CD4-positive, alpha-beta T cell treated with Interferon alpha-2 for 1 hour (primary cell): ENCODE measurements around the gene CALHM1.

Experiments used
- DNase-seq, 2 donors: peaks; one replicate each; pipeline ENCODE4 v3.0.0-alpha.2; 2020 to 2022

The CALHM1 gene

DNA sequence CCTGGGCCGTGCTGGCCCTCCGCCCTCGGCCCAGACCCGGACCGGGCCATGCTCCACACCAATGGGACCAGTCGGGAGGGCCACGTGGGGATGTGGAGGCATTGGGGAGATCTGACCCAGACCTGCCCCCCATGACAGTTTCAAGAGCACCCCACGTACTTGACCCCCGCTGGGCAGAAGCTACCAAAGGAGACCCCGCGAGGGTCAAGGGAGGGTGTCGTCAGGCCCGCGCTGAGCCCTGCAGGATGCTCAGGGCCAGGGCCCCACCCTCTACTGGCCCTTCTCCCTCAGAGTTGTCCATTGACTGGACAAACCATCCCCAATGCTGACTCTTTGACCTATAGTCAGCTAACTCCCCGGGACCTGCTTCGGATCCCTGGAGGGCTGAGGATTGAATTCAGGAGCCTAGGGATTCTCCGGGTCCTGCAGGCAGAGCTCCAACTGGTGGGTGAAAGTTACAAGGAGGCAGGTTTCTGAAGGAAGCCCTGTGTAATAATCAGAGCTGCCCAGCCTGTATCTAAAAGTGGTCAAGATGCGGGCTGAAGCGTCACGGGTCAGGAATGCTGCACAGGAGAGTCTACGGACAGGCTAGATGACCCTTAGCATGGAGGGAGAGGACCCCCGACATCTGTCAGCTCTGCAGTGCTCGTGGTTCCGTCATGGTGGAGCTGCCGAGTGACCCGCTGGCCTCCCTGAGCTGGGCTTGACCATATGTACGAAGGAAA is 6.0 kb downstream of the CALHM1 start:
- no peak for DNase-seq

DNA sequence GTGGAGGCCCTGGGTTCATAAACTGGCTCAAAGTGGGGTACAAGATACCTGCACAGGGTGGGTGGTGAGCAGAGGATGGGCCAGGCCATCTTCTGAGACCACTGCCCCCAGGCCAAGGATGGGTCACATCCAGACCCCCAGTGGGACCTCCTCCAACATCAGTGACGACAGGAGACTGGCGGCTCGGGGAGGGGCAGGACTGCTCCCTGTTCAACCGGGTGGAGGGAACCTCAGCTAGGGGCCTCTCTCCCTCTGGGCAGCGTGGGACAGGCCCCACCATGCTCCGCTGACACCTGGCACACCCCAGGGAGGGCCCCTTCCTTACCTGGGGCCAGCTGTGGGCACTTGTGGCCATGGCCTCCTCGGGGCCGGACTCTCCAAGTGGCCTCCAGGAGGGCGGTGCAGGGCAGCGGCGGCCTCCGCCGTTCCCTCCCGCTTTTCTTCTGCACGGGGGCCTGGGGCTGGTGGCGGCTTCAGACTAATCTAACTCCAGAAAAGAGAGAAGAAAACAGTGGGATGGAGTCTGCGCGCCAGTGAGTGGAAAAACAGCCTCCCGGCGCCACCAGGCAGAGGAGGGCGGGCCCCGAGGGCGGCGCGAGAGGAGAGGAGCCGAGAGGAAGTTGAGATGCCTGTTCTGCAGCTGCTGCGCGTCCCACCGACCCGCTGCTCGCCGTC is 6.7 kb downstream of the CALHM1 start, which contains the start of gene CALHM2:
CALHM2 (minus strand) TSS at position 540 of the 675 bp plus-strand sequence. CDS start 2,429 bp downstream, outside the sequence.
- peak; percentile 36 to 46 for DNase-seq

DNA sequence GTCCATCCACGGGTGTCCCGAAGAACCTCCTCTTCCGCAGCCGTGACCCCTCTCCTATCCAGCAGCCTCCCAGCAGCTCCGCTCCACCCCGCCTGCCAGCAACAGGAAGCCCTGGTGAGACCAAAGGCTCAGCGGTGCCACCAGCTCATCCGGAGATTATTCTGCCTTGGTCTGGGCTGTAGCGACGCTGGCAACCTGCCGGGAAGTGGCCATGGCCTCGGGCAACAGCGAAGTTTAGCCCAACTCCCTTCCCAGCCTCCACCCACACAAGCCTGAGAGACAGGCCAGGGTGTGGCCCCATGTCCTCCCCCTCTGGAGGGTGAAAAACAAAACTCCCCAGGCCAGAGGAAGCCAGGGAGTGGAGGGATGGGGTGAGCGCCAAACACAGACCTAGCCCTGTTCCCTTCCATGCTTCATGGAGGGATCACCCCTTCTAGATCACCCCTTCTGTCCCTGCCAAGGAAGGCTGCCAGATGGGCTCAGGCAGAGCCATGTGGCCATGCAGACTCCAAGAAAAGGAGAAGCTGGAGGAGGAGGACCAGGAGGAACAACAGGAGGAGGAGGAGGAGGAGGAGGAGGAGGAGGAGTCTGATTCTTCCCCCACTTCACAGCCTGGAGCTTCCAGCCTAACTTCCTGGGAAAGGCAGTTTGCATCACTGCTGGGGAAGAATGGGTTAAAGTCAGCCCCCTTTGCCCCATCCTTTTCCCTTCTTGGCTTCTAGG is 7.4 kb downstream of the CALHM1 start:
- peak; percentile 25 to 56 for DNase-seq

DNA sequence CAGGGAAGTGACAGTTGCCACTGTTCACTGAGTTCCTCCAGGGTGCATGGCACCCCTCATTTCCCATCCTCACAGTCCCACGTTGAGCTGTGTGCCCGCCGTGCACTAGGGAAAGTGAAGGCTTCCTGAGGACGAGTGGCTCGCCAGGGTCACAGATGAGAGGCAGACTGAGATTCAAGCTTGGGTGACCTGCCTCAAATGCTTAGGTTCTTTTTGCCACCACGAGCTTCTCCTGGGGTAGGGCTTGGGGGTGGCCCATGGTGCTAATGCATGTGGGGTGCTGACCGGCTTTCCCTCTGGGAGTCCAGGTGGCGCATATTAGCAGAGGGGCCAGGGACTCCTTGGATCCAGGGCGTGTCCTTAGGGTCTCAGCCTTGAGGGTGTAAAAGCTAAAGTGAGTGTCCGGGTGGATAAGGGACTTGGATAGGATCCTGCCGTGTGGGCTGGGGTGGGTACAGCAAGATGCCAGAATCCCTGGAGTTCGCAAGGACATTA is 8.5 kb downstream of the CALHM1 start:
- no peak for DNase-seq

DNA sequence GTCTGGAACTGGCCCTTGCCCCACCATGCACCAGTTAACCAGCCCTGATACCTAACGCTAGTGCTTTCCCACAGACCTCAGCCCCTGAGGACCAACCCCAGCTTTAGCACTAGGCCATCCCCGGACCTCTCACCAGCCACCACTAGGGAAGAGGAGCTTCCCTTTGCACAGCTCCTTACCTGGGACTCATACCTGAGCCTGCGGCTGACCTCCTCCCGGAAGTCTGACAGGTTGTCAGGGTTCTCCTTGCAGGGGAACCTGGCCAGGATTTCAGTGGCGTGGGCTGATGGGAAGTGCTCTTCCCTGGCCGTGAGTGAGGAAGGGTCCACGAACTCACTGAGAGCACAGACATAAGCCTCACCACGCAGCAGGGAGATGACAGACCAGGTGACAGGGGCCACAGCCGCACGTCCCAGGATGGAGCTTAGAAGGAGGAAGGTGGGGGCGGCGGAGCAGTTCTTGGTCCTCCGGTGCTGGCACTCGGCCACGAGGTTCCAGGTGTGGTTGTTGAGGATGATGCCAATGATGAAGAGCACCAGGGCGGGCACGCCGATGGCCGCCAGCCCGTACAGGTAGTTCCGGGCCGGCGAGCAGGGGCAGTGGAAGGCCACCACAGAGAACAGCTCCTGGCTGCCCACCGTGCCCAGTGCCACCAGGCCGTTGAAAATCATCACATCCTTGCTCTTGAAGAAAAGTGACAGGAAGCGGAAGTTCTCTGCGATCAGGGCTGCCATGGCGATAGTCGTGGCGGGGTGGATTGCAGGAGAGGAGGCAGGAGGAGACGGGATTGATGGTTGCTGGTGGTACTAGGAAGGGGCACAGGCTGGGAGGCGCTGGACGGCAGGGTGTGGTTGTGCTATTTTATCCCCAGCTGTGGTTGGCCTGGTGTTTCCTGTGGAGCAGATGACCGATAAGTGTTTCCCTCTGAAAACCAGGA is 9.2 kb downstream of the CALHM1 start:
- DNase-seq, result no peak

GRCh38 chr10:103448746-103449145 is 10.0 kb downstream of the CALHM1 start:
- DNase-seq, result no peak

DNA sequence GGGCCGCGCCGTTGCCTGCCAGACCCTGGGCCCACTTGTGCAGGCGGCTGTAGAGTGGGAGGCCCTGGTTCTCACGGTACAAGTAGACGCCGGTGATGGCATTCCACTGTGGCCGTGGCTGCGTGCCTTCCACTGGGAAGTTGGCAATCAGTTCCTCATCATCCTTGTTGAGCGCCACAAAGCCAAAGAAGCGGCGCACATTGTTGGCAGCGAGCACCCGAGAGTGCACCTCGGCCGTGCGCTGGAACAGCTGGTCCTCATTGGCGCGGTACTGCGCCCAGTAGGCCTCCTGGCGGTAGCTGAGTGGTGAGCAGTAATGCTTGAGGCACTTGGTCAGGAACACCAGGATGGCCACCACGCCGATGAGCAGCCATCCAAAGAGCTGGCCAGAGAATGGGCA is 11.5 kb downstream of the CALHM1 start:
- no peak for DNase-seq

DNA sequence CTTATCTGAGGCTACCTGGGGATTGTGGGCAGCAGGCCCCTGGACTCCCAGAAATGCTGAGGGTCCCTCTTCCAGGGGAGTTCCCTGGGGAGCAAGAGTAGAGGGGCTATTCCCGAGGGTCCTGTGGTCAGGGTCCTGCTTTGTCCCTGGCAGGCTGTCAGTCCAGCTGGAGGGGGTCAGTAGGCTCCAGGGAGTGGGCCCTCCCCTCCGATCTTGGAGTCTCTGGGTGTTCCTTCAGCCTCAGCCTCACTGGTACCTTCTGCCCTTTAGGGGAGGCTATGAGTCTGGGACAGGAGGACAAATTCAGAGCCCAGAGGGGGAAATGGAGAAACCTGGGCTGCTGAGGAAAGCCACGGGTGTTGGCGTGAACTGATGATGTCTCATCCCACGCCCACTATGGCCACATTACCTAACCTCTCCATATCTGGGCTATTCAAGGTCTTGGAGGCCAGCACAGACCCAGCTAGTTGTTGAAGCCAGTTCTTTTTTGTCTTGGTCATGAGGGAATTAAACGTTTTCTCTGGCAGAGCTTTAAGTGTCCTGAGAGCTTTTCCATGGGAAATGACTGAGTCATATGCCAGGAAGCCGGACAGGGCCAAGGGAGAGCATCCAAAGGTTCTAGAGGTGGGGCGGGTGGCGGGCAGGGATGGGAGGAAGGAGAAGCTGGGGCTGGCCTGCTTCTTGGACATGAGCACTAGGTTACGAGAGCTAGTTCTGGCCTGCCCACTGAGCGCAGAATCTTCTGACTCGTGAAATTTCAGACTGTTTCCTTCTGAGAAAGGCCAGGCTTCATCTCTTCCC is 12.7 kb downstream of the CALHM1 start:
- no peak for DNase-seq

DNA sequence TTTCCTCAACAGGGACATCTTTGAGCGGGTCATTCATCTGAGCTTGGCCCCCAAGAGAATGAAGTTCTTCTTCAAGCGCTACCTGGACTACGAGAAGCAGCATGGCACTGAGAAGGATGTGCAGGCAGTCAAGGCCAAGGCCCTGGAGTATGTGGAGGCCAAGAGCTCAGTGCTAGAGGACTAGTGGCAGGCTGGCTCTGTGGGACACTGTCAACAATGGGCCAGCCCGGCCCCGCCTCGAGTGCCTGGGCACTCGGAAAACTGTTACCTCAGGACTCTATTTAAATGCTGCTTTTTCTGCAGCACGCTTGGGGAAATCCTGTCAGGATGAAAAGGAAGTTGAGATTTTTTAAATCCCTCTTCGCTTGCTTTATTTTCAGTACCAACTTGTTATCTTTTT is 13.3 kb downstream of the CALHM1 start:
- no peak for DNase-seq

DNA sequence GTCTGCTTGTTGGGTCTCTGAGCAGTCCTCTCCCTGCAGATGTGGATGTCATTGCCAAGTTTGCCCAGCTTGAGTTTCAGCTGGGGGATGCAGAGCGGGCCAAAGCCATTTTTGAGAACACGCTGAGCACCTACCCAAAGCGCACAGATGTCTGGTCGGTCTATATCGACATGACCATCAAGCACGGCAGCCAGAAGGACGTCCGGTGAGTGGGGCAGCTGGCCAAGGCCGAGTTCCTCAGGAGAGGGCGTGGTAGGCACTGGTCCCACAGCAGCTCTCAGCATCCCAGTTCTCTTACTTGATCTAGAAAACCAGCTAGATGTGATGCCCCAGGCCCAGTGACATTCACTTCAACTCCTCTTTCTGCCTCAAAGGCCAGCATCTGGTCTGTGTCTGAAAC is 14.2 kb downstream of the CALHM1 start:
- DNase-seq, result no peak

DNA sequence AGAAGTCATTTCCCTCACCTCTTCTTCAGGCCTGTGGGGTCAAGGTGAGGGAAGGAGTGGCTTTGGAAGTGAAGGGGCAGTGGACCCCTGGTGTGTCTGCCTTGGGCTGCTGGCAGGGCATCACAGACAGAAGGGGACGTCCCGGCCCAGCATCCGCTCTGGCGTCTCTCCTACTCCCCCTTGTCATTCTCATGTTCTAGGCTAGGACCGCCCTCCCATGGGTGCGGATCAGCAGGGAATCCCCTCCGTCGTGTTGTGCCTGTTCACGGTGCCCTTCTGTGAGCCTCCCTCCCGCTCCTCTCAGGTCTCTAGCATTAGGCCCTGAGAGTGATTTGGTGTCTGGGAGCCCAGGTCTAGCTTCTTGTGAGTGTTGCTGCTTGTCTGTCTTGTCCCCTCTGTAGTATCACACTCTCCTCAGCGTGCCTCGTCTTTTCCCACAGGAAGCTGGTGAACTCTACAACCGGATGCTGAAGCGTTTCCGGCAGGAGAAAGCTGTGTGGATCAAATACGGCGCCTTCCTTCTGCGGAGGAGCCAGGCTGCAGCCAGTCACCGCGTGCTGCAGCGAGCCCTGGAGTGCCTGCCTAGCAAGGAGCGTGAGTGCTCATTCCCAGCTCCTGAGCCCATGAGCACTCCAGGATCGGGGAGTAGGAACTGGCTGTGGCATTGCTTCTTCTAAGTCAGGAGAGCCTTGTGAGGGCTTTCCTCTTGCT is 15.1 kb downstream of the CALHM1 start:
- DNase-seq, result no peak

GRCh38 chr10:103442031-103442461 is 16.7 kb downstream of the CALHM1 start:
- no peak for DNase-seq

DNA sequence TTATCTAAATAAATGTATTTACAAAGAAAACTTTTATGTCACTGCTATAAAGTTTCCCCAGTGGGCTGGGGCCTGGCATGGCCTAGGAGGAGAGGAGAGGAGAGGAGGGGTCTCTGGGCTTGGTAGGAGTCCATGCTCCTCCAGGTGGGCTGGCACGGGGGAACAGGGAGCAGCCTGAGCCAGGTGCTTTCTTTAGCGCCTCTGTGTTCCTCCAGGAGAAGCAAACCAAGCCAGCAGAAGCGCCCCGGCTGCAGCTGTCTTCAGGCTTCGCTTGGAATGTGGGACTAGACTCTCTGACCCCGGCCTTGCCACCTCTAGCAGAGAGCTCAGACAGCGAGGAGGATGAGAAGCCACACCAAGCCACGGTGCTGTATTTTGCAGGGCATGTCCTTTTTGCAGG is 17.1 kb downstream of the CALHM1 start:
- no peak for DNase-seq

- no peak for DNase-seq
Measured at GRCh38 chr10:103441206-103441605, 17.5 kb downstream of the CALHM1 start.

GRCh38 chr10:103440416-103440815 is 18.3 kb downstream of the CALHM1 start:
- DNase-seq, result no peak

DNA sequence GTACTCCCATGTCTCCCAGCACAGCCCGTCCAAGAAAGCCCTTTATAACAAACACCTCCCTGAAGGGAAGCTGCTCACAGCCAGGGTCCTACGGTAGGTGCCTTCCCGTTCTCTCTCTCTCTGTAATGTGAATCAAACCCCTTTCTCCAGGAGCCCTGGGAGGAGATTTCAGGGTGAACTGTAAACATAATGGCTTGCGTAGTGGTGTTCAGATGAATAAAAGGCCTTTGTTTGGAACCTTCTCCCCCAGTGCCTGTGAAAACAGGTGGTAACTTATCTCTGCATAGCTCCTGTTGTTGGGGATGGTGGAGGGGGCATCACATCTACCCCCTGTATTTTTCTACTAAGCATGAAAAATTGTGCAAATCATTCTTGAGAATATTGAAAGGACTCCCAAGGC is 18.9 kb downstream of the CALHM1 start:
- no peak for DNase-seq

- DNase-seq, result no peak
Measured at GRCh38 chr10:103433858-103434257, 24.8 kb downstream of the CALHM1 start.

DNA sequence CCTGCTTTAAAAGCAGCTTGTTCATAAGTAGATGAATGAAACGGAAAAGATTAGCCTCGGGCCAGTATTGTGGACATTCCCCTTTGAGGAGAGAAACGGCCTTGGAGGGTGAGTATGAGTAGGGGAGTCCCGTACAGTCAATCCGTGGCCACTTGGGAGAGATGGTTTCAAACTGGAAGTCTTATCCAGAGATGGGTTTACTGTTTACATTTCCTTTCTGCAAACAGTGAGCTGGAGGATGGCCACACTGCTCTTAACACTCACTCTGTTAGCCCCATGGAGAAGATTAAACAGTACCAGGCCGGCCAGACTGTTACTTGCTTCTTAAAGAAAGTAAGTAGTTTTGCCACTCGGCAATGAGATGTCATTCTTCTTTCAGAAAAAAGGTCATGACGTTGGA is 26.8 kb downstream of the CALHM1 start:
- no peak for DNase-seq

DNA sequence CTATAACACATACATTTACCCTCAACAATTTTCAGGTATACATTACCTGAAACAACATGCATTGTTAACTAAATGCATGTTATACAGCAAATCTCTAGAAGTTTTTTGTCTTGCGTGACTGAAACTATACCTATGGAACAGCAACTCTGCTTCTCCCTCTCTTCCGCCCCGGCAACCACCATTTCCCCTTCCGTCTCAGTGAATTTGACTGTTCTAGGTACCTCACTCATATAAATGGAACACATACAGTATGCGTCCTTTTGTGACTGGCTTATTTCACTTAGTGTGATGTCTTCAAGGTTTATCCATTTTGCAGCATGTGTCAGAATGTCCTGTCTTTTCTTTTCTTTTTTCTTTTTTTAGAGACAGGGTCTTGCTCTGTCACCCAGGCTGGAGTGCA is 29.1 kb downstream of the CALHM1 start:
- no peak for DNase-seq

GRCh38 chr10:103428989-103429643 is 29.6 kb downstream of the CALHM1 start:
- no peak for DNase-seq
